AG08396 (cell line): Measurements from ENCODE around the gene OVCH2.
"Not testable (repeated sequence)": the region's sequence is repeated elsewhere in the genome, so short reads cannot be mapped to it uniquely, and the experiment has no call there.

Source experiments
- DNase-seq: peaks from one replicate; pipeline ENCODE4 v3.0.0; 2012; ENCODE audit warnings: low spot score, mixed read lengths

The OVCH2 gene

GRCh38 chr11:7671347-7672215, 34.7 kb downstream of the OVCH2 start:
- no peak for DNase-seq

GRCh38 chr11:7670641-7671040, 35.6 kb downstream of the OVCH2 start:
- DNase-seq = no peak

DNA sequence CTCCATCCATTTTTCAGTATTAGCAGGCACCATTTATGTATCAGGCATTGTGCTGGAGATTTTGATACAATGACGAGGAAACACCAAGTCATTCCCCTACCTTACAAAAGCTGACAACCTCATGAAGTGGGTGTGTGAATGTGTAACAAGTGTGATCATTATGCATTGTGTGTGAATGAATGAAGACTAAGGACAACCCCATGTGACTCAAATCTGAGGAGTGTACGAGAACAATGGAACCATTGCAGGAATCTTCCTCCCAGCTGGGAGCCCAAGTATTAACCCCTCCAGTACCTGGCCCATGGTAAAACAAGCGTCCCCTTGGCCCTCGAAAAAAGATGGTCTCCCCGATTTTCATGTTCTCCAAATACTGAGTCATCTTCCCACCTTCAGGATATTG, 37.4 kb downstream of the OVCH2 start:
- DNase-seq = no peak

DNA sequence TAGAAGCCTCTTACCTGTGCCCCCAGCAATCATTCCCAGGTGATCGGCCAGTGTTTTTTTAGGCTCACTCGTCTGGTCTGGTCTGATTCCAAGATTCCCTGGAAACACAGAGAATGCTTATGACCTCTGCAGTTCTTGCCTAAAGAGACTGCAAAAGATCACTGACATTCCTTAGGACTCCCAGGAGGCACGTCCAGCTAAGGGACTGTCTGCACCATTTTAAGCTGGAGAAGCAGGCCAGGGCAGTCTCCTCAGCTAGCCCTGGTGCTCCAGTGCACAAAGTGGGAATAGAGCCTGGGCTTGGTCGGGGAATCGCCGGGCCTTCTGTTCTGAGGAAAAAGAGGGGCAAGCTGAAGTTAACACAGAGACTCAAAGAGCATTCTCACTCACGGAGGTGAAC, 37.8 kb downstream of the OVCH2 start:
- DNase-seq = no peak

DNA sequence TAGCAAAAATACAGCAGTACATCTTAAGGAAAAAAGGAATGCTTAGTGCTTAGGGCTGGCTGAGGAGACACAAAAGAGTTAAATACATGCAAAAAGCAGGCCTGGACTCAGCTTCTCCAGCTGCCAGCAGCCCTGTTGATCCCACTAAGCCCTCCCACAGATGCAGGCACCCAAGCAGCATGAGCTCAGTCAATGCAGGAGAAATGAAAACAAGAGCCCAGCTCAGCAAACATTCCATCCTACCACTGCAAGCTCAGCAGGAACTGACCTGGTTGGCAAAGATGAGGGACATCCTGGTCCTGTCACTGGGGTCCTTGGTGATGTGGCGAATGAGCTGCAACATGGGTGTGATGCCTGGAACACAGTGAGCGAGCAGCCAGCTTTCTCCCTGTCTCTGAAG, 38.8 kb downstream of the OVCH2 start:
- DNase-seq = no peak

GRCh38 chr11:7666292-7666866, 39.9 kb downstream of the OVCH2 start:
- no peak for DNase-seq

DNA sequence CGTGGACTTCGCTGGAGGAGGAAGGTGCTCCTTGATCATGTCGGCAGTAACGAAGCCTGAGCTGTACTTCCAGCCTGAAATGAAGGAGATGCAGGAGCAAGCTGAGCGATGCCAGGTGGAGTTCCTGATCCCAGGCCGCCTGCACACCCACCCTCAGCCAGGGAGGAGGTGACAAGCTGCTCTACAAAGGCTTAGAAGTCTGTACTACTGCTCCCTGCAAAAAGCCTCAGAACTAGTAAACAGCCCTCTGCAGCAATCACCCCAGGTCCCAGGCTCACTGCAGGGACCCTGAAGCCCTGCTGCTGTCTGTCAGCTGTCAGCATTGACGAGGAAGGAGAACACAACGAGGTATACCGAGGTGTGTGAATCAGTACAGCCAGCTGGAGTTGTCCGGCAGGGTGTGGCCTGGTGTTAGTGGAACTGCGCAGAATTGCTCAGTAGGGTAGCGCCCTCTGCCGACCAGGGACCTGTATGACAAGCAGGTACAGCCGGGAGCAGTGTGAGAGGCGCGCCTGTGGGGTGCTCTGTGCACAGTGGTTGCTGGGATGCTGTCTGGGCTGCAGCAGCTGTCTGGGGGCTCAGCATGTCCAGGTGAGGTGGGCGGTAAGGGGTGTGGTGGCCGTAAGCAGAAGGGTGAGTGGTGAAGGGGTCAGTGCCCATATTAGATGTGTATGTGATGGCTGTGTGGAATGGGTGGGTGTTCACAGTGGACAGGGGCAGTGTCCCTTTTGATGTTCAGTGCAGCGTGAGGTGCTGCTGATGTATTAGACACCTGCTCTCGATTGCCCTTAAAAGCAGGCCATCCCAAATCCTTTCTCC, 40.6 kb downstream of the OVCH2 start:
- DNase-seq = peak; percentile 88

GRCh38 chr11:7664867-7665266, 41.4 kb downstream of the OVCH2 start:
- no peak for DNase-seq

- not testable (repeated sequence) for DNase-seq
Measured at GRCh38 chr11:7663531-7663930, 42.7 kb downstream of the OVCH2 start.

GRCh38 chr11:7657306-7658025, 48.8 kb downstream of the OVCH2 start:
- DNase-seq = peak; percentile 82

DNA sequence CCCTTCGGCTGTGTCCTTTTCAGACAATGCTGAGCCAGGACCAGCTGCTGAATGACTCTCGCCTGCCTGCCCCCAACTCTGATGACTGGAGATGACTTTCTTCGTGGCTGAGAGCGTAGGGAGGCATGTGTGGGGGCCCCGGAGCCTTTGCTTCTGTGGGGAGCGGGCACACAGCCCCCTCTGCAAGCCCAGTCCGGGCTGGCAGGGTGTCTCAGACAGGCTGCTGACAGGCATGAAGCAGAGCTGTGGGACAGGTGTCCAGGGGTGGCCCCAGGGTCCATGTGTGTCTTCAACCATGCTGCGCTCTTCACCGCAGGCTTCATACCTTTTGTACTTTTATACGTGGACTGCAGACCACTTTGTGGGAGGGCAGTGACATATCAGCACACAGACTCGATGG, 49.6 kb downstream of the OVCH2 start:
- DNase-seq = no peak

GRCh38 chr11:7655253-7656217, 50.7 kb downstream of the OVCH2 start:
- DNase-seq = no peak

DNA sequence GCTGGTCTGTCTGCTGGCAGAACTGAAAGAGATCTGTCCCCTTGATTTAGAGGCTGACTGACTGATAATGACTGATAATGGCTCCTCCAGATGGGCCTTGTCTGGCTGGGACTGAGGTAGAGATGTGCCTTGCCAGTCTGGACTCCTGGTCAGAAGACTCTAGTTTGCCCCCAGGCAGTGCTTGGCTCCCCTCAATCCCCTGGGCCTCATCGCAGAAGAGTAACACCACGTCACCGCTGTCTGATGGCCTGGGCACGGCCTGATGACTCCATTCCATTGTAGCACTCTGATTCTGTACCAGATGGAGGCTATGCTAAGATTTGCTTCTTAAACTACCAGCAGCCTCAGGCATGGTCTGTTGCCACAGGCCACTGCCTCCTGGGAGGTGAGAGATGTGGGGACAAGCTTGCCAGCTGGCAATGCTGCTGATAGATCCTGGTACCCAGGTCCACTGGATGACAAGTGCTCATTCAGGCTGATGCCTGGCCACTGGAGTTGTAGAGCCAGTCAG, 52.0 kb downstream of the OVCH2 start:
- DNase-seq = no peak

DNA sequence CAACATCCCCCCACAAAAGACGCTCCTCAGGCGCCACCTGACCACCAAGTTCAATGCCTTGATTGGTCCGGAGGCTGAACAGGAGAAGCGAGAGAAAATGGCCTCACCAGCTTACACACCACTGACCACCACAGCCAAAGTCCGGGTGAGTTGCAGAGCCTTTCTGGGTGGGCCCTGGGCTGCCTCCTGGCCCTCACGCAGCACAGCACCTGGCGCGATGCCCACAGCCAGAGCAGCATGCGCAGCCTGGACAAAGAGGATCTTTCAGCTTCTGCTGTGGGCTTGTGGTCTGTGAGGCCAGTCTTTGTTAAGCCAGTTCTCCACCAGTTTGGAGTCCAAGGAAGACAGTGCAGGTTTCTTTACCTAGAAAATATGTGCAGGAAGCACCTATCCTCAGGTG, 54.6 kb downstream of the OVCH2 start:
- no peak for DNase-seq

DNA sequence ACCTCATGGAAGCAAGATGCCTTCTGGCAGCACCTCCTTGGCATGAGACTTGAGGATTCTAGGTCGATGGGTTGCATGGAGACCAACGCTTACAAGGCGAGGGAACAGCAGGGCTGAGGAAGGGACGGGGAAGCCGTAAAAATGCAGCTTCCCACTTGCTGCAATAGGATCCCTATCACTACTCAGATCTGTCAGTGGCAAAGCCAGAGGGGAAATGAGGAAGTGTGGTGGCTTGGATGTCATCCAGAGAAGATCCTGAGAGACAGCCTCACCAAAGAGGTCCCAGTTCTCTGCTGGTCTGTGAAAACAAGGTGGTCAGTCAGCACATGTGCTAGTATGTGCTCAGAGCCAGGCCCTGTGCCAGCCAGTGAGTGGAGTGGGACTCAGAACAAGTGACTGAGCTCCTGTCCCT, 55.1 kb downstream of the OVCH2 start:
- no peak for DNase-seq

DNA sequence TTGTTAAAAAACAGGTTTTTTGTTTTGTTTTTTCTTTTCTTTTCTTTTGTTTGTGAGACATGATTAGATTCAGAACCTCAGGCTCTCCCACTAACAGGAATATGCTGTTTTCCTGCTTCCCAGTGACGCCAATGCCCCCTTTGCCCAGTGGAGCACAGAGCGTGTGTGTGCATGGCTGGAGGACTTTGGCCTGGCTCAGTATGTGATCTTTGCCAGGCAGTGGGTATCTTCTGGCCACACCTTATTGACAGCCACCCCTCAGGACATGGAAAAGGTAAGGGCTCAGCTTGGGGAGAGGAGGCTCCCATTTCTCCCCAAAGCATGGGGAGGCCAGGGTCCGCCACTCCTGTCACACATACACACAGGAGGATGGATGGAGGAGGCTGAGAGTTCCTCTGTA, 58.0 kb downstream of the OVCH2 start:
- DNase-seq = no peak

DNA sequence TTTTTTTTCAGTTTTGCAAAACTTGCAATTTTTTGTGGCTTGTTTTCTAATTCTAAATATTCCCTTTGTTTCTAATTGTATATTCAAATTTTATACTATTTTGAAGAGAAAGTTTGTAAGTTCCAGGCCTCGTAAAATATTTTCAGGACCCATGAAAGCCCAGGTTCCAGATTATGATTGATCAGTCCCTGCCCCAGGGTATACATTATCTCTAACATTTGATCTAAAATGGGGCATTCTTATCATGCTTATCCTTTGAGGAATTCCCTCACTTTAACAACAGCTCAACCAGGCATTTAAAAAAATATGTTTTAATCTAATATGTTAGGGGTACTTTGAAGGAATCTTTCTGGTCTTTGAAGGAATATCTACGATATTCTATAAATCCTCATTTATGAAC, 59.4 kb downstream of the OVCH2 start:
- DNase-seq = no peak

DNA sequence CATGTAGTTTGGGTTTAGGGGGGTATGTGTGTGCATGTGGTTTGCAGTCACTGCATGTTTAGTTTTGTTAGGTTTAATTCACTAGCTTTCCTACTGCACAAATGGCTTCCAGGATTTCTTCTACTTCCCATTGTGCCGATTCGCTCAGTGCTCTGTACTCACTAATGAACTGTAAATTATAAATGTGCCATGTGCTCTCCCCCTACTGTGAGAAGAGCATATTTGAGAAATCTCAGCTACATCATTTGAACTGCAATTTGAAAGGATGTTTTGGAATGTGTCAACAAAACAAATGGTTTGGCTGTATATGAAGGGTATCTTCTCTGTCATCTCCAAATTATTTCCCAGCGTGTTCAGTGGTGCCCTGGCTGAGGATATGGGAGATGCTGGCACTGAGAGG, 61.1 kb downstream of the OVCH2 start:
- no peak for DNase-seq

DNA sequence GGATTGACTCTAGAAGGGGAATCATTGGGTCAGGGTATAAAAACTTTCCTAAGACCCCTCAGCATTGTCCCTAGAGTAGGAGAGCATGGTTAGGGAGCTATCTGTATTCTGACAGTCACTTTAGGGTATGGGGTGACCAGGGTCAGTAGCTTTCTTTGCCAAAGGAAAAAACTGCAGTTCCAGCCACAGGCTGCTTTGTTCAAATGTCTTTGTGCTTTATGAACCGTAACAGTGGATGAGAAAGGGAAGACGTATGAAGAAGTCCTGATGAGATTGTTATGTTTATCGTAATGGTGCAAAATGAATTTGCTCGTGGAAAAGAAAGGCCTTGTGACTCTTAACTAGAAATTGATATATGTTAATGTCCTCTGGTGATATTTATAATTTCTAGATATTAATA, 63.0 kb downstream of the OVCH2 start:
- DNase-seq = no peak

- DNase-seq = no peak
Measured at GRCh38 chr11:7642747-7643146, 63.5 kb downstream of the OVCH2 start.

DNA sequence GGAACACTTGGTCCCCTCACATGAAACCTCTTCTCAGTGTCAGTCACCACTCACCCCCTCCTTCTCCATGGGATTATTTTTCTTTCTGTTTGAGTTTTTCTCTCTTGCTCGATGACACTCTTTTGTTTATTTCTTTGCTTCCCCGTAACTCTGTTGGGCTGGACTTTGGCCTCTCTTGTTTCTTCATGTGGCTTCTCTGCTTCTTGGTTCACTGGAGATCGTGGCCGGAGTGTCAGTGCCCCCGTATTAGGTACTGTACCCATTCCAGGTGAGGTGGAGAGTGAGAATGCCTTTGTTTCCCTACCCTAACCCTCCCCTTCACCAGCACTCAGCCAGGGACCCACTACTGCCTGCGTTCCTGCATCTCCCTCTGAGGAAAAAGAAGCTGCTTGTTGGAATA, 65.5 kb downstream of the OVCH2 start:
- no peak for DNase-seq
